Measurements from ENCODE around the gene WDR53. TPM values are rescaled to one million over a fixed set of nuclear protein-coding genes. Genes with fewer than 3 reads are reported as not detected.
"Not testable (repeated sequence)": the region's sequence is repeated elsewhere in the genome, so short reads cannot be mapped to it uniquely, and the experiment has no call there.

WDR53 gene
- total and polyA plus RNA-seq, 2 donors (not counting 3 experiments of a cell fraction or from before 2014, with no cell fraction given), result 5.2 to 13.0 TPM

DNA sequence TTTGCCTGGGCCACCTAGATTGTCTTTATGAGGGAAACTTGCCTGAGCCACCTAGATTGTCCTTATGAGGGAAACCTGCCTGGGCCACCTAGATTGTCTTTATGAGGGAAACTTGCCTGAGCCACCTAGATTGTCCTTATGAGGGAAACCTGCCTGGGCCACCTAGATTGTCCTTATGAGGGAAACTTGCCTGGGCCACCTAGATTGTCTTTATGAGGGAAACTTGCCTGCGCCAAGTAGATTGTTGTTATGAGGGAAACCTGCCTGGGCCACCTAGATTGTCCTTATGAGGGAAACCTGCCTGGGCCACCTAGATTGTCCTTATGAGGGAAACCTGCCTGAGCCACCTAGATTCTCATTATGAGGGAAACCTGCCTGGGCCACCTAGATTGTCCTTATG, 57.2 kb downstream of the WDR53 start:
- CTCF ChIA-PET, result interaction anchor here (1.8 kb wide), 1 partner anchor 11 kb away, joined by 10 read pairs; no protein-coding TSS in a partner anchor
- H3K9me1 ChIP-seq (replicated peaks; ENCODE audit: control insufficient read depth, extremely low read depth, insufficient read depth, low read length); H3K4me3 ChIP-seq (replicated peaks in 1 of 3; ENCODE audit: insufficient read depth in 1 of 3, low read depth in 1 of 3, low read length in 3 of 3); H3K4me1 ChIP-seq (ENCODE audit: control insufficient read depth, extremely low read depth, insufficient read depth, low read length); H3K9ac ChIP-seq (replicated peaks; ENCODE audit: extremely low read depth, insufficient read depth, low read length); H3K36me3 ChIP-seq (ENCODE audit: control insufficient read depth in 2 of 2, extremely low read depth in 1 of 2, insufficient read depth in 2 of 2, low read length in 2 of 2); H2AFZ ChIP-seq (ENCODE audit: low read depth, low read length); H3K27me3 ChIP-seq (ENCODE audit: control insufficient read depth in 2 of 2, insufficient read depth in 2 of 2, low read length in 2 of 2); dilution Hi-C loops (cut with MboI; ENCODE audit: extremely low pct_ligation_motif_present, low sequenced_read_pairs); DNase-seq (ENCODE audit: low read depth, low spot score); H3K9me3 ChIP-seq (replicated peaks; ENCODE audit: control insufficient read depth, insufficient read depth, low read length); H3K4me2 ChIP-seq (ENCODE audit: insufficient read depth, low read length); BruUV-seq (replicated peaks); H3K79me2 ChIP-seq (ENCODE audit: control insufficient read depth, insufficient read depth, low read length); H3K27ac ChIP-seq (ENCODE audit: insufficient read depth, low read depth, low read length); FAIRE-seq; POLR2A ChIA-PET; intact Hi-C loops (cut with micrococcal nuclease); H4K20me1 ChIP-seq (replicated peaks; ENCODE audit: control insufficient read depth, extremely low read depth, insufficient read depth, low read length): not testable (repeated sequence)

DNA sequence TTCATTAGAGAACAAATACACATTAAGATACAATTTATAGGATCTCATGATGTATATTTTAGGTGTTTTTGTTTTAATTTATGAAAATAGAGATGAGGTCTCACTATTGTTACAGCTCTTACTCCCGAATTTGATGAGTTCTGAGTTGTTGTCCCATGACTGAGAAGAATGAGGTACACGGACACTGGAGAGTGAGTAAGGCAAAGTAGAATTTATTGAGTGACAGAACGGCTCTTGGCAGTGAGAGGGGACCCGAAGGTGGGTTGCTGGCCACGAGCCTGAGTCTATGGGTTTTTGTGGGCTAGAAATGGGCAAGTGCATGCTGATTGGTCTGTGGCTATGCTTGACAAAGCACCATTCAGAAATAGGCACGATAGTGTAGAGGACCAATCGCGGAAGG, 61.7 kb downstream of the WDR53 start:
- H3K9me1 ChIP-seq (replicated peaks; ENCODE audit: control insufficient read depth, extremely low read depth, insufficient read depth, low read length), result no peaks in the 10 kb centered on the region
- no peak for DNase-seq (ENCODE audit: low read depth, low spot score)
- no TSS peak for BruUV-seq (replicated peaks)
- peaks cover 2 to 3% of the 10 kb centered on the region in 2 experiments for H3K27me3 ChIP-seq (ENCODE audit: control insufficient read depth in 2 of 2, insufficient read depth in 2 of 2, low read length in 2 of 2)
- no peaks in the 10 kb centered on the region for H3K4me1 ChIP-seq (ENCODE audit: control insufficient read depth, extremely low read depth, insufficient read depth, low read length)
- H3K9ac ChIP-seq (replicated peaks; ENCODE audit: extremely low read depth, insufficient read depth, low read length), result no peak overlapping the region
- H3K79me2 ChIP-seq (ENCODE audit: control insufficient read depth, insufficient read depth, low read length), result peaks cover 12% of the 10 kb centered on the region
- ChIA-PET CTCF (no interaction called here), POLR2A (no interaction called here)
- no peak for FAIRE-seq
- no peak overlapping the region for H2AFZ ChIP-seq (ENCODE audit: low read depth, low read length)
- H3K9me3 ChIP-seq (replicated peaks; ENCODE audit: control insufficient read depth, insufficient read depth, low read length), result no peaks in the 10 kb centered on the region
- dilution Hi-C loops (cut with MboI; ENCODE audit: extremely low pct_ligation_motif_present, low sequenced_read_pairs), result no loop called here
- no peaks in the 10 kb centered on the region for H4K20me1 ChIP-seq (replicated peaks; ENCODE audit: control insufficient read depth, extremely low read depth, insufficient read depth, low read length)
- H3K4me2 ChIP-seq (ENCODE audit: insufficient read depth, low read length), result no peak overlapping the region
- intact Hi-C loops (cut with micrococcal nuclease), result no loop called here
- TF ChIP-seq EZH2 (IDR thresholded peaks at IDR 0.05; ENCODE audit: borderline replicate concordance, low read depth, low read length, severe bottlenecking), result no peak
- TF ChIP-seq JUN (IDR thresholded peaks at IDR 0.05; ENCODE audit: borderline replicate concordance, insufficient read depth, insufficient read length, low read depth), result no peak
- no peak for TF ChIP-seq GATA2 (IDR thresholded peaks at IDR 0.05; ENCODE audit: insufficient read depth, insufficient read length, low read depth, low read length)
- no peak for TF ChIP-seq POLR2AphosphoS5 (IDR thresholded peaks at IDR 0.05; ENCODE audit: insufficient read depth, low read depth, low read length)
- TF ChIP-seq, protein P1, sequence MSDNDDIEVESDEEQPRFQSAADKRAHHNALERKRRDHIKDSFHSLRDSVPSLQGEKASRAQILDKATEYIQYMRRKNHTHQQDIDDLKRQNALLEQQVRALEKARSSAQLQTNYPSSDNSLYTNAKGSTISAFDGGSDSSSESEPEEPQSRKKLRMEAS (IDR thresholded peaks at IDR 0.05; ENCODE audit: insufficient read depth, insufficient read length), result no peak
- TF ChIP-seq FOS (IDR thresholded peaks at IDR 0.05; ENCODE audit: borderline replicate concordance, insufficient read depth, low read length), result no peak
- TF ChIP-seq MYC (IDR thresholded peaks at IDR 0.05; ENCODE audit: low read depth, low read length), result no peak
- TF ChIP-seq, protein P2, sequence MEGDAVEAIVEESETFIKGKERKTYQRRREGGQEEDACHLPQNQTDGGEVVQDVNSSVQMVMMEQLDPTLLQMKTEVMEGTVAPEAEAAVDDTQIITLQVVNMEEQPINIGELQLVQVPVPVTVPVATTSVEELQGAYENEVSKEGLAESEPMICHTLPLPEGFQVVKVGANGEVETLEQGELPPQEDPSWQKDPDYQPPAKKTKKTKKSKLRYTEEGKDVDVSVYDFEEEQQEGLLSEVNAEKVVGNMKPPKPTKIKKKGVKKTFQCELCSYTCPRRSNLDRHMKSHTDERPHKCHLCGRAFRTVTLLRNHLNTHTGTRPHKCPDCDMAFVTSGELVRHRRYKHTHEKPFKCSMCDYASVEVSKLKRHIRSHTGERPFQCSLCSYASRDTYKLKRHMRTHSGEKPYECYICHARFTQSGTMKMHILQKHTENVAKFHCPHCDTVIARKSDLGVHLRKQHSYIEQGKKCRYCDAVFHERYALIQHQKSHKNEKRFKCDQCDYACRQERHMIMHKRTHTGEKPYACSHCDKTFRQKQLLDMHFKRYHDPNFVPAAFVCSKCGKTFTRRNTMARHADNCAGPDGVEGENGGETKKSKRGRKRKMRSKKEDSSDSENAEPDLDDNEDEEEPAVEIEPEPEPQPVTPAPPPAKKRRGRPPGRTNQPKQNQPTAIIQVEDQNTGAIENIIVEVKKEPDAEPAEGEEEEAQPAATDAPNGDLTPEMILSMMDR (IDR thresholded peaks at IDR 0.05; ENCODE audit: extremely low read depth in 1 of 2, insufficient read depth in 1 of 2, low read depth in 1 of 2, low read length in 2 of 2), result no peak
- TF ChIP-seq POLR2A (IDR thresholded peaks at IDR 0.05; ENCODE audit: low read depth, low read length), result no peak
- H3K4me3 ChIP-seq (replicated peaks in 1 of 3; ENCODE audit: insufficient read depth in 1 of 3, low read depth in 1 of 3, low read length in 3 of 3), result no peak overlapping the region
- no peaks in the 10 kb centered on the region for H3K36me3 ChIP-seq (ENCODE audit: control insufficient read depth in 2 of 2, extremely low read depth in 1 of 2, insufficient read depth in 2 of 2, low read length in 2 of 2)
- H3K27ac ChIP-seq (ENCODE audit: insufficient read depth, low read depth, low read length), result no peak overlapping the region

All from endothelial cell of umbilical vein (primary cell).